GM18873 (cell line): ENCODE results near the gene SLC17A6.

Experiments used
- ATAC-seq: cut with Tn5 transposase; IDR thresholded peaks from one replicate; pipeline ENCODE4 v1.9.1; 2021; ENCODE audit warnings: mild to moderate bottlenecking, moderate library complexity, moderate number of reproducible peaks; ENCODE audit not compliant: unreplicated experiment, low FRiP score

The SLC17A6 gene

DNA sequence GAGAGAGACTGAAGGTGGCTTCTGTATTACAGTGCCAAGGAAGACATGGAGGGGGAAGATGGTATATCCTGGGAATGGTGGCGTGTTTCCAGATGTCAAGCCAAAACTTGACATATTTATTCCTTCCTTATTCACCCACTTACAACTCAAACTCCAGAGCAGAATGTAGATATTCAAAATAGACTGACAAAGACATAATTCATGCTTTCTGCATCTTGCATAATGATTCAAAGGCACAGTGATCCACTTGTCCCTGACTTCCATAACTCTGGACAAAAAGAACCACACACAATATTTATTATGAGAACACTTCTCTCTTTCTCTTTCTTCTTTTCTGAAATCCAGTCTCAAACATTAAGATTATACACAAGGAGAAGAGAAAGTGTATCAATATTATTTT lies 48.9 kb downstream of the SLC17A6 start:
- ATAC-seq: no peak

DNA sequence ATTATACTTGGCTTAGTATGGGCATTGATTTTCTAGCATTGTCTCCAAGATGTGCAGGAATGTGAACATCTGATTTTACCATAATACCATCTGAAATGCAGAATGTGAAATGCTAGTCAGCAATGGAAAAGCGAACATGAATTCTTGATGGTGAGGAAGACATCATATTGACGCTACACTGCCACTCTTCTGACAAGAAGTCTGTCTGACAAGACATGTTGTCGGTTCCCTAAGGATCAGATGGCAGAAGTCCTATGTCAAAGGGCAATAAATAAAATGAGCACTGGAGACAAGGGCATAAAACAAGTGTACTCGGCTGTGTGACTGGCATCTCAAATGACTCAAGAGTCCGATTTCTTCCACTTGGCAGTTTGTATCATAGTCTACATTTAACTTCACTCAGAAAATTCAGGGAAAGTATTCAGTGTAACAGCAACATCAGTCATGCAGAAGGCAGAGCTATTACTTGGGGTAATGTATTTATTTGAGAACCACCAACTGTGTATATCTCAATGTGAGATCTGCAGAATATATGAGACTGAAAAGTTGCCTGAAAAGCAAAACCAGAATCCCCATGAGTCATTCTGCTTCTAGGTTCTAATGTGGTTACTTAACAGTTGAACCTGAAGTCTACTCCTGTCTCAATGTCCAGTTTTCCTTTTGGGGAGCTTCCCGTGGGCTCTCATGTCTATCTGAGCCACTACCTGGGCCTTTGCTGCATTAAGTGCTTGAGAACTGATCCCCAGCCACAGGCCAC lies 51.5 kb downstream of the SLC17A6 start:
- no peak for ATAC-seq

DNA sequence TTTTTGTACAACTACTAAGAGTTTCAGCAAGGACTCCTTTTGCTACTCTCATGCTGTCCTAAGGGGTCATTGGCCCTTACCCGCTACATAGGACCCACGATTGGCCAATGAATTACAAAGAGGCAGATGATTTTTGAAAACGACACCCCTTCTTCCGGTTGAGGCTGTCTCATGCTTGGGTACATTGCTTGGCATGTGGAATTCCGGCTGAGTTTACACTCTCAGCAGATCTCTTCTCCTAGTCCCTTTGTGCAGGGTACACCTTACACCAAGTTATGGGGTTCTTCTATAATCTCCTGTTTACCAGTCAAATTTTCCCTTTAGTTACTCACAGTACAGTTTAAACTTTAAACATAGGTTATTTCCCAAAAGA lies 52.1 kb downstream of the SLC17A6 start:
- ATAC-seq: no peak

DNA sequence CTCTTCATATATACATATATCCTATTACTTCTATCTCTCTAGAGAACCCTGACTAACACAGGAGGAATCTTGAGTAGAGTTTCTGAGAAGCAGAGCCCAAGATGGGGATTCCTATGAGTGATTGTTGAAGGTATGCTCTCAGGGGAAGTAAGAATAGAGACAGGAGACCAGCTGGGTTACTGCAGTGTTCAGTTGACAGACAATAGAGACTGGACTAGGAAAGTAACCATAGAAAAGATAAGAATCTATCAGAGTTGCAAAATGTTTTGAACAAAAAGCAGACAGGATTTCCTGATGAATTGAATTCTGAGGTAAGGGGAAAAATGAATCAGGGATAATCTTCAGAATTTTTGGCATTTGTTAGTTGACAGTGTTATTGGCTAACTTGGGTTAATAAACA lies 54.4 kb downstream of the SLC17A6 start:
- ATAC-seq: no peak

DNA sequence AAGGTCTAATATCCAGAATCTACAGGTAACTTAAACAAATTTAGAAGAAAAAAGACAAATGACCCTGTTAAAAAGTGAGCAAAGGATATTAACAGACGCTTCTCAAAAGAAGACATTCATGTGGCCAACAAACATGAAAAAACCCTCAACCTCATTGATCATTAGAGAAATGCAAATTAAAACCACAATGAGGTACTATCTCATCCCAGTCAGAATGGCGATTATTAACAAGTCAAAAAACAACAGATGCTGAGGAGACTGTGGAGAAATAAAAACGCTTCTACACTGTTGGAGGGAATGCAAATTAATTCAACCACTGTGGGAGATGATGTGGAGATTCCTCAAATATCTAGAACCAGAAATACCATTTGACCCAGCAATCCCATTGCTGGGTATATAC lies 67.2 kb downstream of the SLC17A6 start:
- ATAC-seq: no peak

DNA sequence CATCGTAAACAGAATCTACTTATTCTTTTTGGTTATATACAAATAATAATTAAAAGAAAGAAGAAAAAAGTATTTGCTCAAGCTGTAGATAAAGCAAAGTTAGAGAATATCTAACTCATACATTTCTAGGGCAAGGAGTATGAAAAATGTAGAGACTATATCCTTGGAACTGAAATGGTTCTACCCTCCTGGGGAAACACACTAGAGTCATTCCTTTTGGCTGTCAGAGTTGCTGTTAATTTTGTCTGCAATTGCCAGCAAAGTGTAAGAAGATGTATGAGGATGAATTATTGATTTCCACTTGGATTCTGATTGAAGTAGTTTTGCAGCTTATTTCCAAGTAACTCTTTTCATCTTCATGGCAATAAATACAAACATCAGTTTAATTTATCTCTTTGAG lies 69.1 kb downstream of the SLC17A6 start:
- ATAC-seq: no peak

DNA sequence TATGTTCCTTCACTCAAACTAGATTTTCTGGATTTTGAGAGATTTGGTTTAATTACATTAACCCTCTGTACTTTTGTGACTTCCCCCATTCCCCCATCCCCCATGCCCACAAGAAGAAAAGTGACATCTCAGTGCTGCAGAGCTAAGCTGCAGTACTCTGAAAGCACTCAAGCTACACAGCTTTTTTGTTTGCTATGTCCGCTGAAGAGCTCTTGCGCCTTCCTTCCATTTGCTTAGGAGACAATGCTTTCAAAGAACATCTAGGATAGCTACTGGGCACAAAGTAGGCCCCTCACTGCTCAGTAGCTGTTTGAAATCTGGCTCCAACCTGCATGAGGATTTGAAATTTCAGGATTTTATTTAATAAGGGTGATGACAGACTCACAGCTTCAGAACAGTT lies 69.7 kb downstream of the SLC17A6 start:
- no peak for ATAC-seq

DNA sequence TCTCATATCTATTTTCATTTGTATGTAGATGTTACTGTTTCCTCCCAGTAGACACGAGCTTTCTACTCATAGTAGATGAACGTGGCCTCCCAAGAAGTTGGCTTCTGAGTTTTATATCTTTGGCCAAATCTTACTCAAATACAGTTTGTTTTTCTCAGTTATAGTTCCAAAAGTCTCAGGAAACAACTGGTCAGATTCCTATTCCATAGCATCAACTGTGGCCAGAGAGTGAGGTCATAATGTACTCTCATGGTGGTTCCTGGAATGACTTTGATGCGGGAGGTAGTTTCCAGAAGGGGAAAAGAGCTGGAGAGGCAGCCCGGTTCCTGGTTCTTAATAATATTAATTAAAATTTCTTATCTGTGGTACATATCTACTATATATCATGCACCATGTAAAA lies 77.3 kb downstream of the SLC17A6 start:
- no peak for ATAC-seq

DNA sequence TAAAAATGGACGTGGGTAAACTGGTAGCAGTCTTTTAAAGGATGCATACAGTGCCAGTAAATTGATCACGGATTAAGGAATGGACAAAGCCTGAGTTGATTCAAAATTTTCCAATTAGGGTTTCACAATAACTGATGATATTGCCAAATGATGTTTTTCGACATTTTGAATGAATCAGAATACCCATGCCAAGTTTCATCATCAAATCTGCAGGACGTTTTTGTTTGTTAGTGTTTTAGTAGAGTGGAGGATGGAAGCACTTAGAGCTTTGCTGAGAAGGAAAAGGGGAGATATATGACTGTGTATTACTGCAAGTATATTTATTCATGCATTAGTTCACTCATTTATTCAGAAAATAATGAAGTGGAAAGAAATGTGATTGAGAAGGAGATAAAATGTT lies 78.3 kb downstream of the SLC17A6 start:
- ATAC-seq: no peak

DNA sequence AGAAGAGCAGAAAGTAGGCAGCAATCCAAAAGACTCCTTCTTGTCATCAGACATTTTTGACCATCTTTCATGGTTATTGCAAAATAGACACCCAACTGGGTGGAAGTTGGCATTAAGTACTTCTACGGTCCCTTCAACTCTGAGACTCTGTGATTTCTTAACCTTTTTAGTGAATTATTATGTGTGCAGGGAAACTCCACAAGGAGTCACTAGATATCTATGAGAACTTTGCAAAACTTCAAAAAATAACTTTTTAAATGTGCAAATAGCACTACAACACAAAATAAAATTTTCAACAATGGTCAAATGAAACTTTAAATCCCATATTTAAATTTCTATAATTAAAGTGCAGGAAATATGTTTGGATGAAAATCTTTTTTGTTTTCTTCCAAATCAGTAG lies 88.7 kb downstream of the SLC17A6 start:
- ATAC-seq: no peak
